Suppressor macrophage treated with lipopolysaccharide for 1 hour (primary cell): ENCODE data around the gene RIN3.

Experiments
- DNase-seq, 3 donors: peaks; one replicate each; pipeline ENCODE4 v3.0.0-alpha.2; 2020 to 2022

Gene RIN3

DNA sequence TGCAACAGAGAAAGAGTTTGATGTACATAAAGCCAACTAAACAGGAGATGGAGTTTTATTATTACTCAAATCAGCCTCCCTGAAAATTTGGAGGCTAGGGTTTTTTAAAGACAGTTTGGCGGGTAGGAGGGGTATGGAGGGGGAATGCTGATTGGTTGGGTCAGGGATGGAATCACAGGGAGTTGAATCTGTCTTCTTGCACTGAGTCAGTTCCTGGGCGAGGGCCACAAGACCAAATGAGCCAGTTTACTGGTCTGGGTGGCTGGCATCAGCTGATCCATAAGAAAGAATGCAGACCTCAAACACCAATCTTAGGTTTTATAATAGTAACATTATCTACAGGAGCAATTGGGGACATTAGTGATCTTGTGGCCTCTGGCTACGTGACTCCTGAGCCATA lies 64.9 kb downstream of the RIN3 start:
- DNase-seq = peak in 1 of 3 donors; percentile 37

DNA sequence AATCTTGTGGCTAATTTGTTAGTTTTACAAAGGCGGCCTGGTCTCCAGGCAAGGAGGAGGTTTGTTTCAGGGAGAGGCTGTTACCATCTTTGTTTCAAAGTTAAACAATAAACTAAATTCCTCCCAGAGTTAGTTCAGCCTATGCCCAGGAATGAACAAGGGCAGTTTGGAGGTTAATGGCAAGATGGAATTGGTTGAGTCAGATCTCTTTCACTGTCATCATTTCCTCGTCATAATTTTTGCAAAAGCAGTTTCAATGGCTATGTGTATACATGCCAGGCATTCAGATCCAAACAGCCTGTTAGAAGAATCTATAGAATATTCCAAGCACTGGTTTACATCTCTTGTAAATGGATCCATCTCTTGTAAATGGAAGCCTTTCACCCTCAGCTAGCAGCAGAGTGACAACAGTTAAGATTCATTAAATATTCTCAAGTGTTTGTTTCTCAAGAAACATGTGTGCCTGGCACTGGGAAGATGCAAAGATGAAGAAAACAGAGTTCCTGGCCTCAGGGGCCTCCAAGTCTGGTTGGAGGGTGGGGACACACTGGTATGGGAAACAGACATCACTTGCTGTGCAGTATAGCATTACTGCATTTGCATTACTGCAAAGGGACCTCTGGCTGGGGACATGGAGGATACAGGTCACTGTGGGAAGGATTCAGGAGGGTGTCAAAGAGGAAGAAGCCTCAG lies 65.8 kb downstream of the RIN3 start:
- no peak for DNase-seq

DNA sequence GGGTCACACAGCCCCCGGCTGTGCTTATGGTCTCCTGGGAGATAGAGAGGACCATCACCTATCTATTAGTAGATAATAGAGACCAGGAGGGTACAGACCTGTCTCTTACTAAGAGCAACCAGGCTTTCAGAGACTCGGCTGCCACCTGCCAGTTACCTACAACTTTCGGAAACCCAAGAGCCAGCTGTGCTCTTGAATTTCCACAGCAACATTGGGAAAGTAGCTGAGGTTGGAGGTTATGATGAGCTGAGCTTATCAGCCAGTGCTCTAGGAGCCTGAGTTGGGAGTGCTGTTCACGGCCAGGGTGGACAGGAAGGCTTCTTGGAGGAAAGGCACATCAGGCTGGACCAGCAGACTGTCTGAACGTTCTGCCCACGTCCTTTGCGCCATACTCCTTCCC lies 67.6 kb downstream of the RIN3 start:
- no peak for DNase-seq

DNA sequence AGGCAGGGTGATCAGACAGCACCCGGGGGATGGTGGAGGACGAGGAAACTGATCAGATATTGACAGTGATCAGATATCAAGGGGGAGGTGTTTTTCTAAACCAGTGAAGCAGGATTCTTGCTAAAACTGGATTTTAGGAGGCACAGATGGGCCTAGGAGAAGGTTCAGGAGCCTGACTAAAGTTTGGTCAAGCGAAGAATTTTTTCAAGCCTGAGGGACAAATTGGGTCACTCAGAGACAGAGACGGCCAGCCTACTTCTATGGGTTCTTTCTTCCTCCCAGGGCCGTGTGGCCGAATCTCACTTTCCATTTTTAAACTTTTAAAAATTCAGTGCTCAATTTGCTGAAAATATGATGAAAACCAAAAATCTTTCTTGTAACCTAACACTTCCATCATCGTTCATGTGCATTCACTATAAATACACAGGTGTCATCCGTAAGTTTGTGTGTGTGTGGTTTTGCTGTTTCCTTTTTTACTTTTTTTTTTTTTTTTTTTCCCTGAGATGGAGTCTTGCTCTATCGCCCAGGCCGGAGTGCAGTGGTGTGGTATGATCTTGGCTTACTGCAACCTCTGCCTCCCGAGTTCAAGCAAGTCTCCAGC lies 68.5 kb downstream of the RIN3 start:
- DNase-seq = no peak

DNA sequence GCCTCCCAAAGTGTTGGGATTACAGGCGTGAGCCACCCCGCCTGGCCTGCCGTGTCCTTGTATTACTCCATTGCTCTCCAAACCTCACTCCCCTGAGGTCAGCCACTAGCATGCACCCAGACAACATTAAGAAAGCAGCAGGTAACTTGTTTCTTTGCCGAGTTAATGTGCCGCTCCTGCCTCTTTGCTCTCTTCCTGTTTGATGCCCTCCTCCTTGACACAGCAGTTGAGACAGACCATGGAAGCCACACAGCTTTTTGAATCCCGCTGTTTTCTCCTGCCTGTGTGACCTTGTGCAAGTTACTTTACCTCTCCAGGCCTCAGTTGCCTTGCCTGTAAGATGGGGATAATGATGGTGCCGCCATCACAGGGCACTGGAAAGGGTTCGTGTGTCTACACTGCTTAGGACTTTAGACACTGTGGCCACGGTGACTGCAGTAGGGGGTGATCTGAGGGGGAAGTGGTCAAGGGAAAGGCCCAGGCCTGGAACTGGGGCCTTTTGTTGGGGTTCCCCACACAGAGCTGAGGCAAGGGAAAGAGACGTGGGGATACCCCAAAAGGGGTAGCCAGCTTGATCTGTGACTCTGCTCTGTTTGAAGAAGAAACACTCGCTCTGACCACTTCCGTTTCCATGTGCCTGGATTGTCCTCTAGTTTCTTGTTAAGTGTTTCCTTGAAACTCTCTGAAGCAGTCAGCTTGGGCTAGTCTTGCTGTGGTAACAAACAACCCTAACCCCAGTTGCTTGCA lies 69.3 kb downstream of the RIN3 start:
- peak; percentile 90 to 92 (median 90) for DNase-seq

DNA sequence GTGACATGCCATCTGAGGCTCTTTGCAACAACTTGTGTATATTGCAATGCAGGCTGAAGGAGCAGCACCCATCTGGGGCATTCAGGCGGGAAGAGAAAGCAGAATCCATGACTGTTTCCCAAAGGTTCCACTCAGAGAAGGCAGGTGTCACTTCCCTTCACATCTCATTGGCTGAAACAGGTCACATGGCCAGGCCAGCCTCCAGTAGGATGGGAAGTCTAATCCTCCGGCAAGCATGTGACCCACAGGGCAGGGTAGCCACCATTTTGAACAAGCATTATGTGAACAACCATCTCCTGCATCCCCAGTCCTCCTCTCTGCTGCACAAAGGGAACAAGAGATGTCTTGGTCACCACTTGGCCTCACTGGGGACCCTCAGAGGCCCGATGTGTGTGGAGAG lies 70.6 kb downstream of the RIN3 start:
- DNase-seq = no peak

DNA sequence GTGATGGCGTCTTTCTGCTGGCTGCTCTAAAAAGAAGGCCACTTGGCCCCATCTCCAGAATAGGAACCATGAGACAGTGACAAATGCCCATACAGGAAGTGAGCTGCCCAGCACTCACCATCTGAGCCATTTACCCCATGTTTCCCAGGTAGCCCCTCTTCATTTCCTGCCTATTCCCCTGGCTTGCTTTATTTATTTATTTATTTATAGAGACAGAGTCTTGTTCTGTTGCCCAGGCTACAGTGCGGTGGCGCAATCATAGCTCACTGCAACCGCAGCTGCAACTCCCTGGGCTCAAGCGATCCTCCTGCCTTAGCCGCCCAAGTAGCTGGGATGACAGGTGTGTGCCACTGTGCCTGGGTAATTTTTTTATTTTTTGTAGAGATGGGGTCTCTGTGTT lies 71.2 kb downstream of the RIN3 start:
- peak; percentile 40 to 57 (median 53) for DNase-seq

DNA sequence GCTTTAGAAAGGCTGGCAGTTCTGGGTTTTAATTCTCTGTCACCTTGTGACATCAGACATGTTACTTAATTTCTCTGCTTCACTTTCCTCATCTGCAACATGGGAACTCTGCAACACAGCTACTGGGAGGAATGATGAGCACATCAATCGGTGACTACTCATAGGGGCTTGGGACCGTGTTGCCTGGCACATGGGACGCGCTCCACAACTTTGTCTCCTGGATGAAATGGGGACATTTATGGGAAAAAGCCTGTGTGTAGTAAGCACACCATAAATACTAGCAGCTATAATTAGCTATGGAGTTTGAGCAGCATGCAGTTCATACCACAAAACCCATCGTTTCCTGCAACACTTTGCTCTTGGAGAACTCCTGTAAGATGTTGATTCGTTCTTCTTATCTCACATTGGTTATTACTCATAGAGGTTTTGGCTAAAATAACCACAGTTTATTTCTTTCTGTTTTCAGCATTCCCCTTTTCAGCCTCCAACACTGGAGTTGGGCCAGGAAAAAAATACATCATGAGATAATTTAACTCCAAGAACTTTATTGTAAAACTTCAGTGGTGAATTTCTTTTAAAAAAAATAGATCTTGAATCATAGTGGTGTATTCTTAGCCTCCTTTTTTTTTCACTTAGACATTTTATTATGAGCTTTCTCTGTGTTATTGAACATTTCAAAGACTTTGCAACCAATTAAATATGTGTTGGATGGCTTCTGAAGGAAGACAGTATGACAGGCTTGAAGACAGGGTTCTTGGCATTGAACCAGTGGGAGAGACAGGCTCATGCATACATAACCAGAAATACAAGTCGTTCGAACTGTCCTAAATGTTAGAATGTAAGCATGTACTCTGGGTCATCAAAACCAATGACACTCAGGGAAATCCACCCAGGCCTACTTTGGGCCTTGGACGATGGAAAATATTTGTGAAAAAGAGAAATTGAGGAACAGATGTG lies 72.7 kb downstream of the RIN3 start:
- peak; percentile 85 to 93 (median 90) for DNase-seq

DNA sequence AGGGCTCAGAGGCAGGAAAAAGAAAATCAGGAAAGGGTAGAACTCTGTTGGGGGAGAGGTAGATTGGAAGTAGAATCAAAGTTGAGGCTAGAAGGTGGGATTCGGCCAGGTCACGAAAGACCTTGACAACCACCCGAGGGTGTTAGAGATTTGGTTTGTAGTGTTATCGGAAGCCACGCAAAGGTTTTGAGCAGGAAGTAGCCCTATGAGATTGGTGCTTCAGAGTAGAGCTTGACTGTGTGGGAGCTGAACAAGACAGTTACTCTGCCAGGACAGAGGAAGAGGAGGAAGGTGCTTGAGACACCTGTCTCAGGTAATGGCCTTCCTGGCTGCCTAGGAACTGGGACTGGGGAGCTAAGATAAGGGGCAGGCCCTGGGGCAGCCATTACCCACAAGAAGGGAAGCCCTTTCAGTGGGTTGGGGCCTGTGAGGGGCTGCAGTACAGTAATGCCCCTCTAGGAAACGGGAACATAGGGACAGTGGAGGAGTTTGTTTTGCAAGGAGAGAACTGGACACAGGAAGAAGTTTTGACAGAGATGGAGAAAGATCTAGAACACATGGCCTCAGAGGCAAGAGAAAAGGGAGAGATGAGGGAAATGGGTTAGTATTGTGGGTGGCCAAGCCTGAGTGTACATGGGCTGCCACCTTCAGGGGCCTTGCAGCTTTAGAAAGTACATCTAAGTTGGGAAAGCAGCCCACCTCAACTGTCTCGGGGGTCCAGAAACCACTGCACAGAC lies 73.5 kb downstream of the RIN3 start:
- no peak for DNase-seq

DNA sequence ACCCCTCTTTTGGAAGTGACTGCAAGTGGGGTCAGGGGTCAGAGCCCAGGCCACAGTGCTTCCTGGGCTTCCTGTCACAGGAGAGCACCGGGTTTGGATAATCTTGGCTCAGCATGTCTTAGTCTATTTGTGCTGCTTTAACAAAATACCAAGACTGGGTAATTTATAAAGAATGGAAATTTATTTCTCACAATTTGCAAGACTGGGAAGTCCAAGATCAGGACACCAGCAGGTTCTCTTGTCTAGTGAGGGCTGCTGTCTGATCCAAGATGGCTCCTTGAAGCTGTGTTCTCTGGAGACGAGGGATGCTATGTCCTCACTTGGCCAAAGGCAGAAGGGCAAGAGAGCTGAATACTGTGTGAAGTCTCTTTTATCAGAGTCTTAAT lies 74.1 kb downstream of the RIN3 start:
- peak; percentile 55 to 74 (median 72) for DNase-seq

DNA sequence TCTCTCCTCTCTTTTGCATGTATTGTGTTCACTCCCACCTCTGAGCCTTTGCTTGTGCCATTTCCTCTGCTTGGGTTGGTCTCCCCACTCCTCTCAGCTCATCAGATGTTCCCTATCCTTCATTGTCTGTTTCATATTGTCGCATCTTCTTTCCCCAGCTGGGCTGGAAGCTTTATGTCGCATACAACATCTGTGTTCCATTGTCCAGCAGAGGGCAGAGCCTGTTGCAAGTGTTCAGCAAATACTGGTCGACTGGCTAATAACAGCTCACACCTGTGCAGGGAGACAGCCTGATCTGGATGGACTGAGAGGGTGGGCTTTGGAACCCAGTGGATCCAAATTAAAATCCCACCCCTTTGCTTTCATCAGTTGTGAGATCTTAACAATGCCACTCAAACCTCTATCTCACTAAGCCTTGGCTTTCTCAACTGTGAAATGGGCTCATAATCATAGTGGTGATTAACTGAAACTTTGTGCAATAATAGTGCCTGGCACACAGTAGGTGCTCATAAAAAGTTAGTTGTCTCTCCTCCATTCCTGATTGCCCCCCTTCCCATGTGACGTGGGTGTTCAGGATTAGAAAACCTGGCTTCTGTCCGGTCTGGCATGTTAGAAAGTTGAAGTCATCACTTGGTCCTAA lies 75.8 kb downstream of the RIN3 start:
- peak in 1 of 3 donors; percentile 35 for DNase-seq

DNA sequence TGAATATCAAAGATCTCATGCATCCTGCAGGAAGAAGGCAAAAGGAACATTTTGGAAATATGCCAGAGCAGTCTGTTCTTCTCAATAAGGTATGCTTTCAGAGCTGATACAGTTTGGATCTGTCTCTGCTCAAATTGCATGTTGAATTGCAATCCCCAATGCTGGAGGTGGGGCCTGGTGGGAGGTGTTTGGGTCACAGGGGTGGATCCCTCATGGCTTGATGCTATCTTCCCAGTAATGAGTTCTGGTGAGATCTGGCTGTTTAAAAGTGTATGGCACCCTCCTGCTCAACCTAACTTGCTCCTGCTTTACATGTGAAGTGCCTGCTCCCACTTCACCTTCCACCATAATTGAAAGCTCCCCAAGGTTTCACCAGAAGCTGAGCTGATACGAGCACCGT lies 76.6 kb downstream of the RIN3 start:
- DNase-seq = no peak

DNA sequence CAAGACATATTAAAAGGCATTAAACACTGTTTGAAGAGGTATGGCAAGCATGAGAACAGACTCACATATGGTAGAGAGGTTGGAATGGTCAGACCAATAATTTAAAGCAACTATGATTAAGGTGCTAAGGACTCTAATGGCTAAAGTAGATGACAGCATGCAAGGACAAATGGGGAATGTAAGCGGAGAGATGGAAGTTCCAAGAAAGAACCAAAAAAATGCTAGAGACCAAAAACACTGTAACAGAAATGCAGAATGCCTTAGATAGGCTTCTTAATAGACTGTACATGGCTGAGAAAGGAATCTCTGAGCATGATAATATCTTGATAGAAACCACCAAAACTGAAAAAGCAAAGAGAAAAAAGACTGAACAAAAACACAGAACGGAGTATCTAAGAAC lies 77.4 kb downstream of the RIN3 start:
- DNase-seq = no peak

DNA sequence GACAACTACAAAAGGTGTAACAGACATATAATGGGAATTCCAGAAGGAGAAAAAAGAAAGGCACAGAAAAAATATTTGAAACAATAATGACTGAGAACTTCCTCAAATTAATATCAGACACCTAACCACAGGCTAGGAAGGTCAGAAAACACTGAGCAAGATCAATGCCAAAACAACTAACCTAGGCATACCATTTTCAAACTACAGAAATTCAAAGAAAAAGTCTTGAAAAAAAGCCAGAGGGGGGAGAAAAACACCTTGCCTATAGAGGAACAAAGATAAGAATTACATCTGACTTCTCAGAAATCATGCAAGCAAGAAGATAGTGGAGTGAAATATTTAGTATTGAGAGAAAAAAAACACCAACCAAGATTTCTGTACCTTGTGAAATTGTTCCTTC lies 77.8 kb downstream of the RIN3 start:
- DNase-seq = no peak

DNA sequence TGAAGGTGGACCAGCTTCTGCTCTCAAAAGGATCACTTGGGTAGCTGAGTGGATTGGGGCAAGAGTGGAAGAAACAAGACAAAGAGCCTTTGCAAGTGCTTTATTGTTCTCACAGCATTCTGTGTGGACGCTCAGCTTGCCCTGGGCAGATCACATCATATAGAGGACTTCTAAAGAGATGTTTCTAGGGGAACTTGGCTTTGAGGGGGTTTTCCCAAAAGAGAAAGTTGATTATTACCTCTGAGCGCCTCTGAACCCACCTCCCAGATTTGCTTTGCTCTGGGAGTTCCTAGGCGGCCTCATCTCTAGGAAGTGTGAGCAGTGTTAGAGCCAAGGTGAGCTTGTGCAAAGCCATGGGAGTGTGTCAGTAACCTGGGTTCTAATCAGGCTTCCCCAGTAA lies 81.7 kb downstream of the RIN3 start:
- no peak for DNase-seq

DNA sequence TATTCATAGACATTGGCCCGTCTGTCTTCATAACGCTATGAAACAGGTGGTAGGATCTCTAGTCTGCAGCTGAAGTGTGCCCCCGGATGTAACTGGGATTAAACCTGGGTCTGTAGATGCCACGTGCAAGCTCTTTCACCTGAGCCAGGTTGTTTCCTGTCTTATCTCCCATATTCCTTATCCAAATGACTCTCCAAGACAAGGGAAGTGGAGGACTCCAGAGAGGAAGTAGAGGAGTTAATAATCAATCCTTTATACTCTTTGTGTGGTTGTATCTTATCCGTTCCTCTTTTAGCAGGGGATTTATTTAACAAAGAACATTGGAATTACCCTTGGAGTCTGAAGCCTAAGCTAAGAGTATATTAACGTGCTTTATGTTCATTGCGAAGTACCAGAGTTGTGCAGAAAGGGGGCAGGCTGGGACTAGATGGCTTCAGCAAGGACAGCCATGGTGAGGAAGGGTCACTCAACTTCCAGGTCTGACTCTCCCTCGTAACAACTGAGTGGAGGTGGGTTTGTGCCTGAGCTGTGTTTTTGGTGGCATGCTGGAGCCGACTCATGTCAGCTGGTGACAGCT lies 82.8 kb downstream of the RIN3 start:
- DNase-seq = peak in 2 of 3 donors; percentile 43 to 57

DNA sequence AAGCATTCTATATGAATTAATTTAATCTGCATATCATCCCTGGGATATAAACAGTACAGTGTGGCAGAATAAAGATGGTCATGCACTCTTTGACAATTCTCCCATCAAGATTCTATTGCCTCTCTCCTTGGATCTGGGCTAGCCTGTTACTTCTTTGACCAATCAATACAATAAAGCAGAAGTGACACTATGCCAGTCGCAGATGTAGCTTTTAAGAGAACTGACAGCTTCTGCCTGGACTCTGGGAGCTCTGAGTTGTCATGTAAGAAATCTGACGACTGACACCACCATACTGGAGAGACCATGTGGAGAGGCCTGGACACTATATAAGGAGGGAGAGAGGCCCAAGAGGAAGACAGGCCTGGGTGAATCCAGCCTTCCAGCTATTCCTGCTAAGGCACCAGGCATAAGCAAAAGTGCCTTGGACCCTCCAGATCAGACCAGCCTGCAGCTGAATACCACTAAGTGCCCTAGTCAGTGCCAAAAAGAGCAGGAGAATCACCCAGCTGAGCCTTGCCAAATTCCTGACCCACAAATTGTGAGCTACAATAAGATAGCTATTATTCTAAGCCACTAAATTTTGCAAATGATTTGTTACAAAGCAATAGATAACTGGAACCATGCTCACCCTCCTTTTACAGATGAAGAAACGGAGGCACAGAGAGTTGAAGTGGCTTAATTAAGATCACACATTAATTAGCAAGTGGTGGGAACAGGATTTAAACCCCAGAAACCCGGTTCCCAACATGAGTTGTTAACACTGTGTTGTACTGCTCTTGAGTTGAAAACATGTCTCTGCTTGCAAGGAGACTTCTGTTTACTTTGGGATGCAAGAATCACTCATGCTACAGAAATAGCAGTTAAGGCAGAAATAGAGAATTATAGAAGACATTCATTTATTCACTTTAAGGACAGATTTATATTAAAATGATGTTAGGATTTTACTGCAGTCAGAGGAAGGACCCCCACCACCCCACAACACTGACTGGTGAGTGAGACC lies 84.6 kb downstream of the RIN3 start:
- DNase-seq = peak in 2 of 3 donors; percentile 21 to 34

DNA sequence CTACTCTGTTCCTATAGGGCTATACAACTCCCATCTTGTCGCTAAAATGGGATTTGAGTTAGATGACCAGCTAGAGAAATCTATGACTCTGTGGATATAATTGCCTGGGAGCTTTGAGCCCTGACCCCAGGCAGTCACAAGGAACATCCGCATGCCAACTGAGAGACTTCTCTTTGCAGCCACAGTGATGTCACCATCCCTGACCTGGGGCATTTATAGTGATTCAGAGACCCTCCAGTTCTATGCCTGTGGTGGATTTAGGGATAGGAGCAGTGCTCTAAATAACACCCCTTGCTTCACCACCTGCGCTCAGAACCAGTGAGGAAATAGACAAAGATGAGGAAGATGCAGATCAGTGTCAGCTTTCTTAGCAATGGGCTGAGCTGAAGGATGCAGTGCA lies 86.2 kb downstream of the RIN3 start:
- DNase-seq = peak; percentile 54 to 79 (median 65)

DNA sequence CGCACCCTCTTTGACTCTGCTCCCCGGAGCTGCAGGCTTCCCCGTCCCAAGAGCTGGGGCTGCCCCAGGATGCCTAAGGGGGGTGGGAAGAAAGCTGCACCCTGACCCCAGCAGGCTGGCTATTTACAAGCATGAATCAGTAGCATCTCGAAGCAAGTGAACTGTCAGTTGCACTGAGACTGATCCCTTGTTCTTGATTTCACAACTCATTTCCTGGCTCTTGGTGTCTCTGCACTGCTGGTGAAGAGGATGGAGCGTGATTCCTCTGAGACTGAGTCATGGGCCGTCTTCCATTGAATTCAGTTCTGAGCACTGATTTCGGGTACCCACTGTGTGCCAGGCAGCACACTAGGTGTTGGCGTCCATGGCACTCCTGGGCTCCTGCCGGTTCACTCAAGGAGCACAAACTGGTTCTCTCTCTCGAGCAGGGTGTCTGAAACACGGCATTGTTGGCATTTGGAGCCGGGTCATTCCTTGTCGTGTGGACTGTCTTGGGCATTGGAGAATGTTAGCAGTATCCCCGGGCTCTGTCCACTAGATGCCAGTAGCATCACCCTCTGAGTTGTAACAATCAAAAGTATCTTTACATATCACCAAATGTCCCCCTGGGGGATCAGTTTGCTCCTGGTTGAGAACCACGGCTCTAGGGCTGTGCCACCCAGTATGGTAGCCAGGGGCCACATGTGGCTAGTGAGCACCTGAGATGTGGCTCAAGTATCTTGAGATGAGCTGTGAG lies 86.9 kb downstream of the RIN3 start:
- peak; percentile 83 to 94 (median 86) for DNase-seq
